Uterus (tissue), 4 donors: ENCODE results near the gene IARS2. TPM values are rescaled to one million over a fixed set of nuclear protein-coding genes. Genes with fewer than 3 reads are reported as not detected.
"Not testable (repeated sequence)": the region's sequence is repeated elsewhere in the genome, so short reads cannot be mapped to it uniquely, and the experiment has no call there.

Experiments
- DNase-seq, 2 donors: peaks; one replicate each; pipeline ENCODE4 v3.0.0-alpha.2; 2019 to 2020
- H3K27ac ChIP-seq, 2 donors: fragments of 200-600 bp; sonication (generic); 1 replicate in 1 of 2; 2 replicates in 1 of 2; pipeline ENCODE4 v1.5.1; 2016 to 2018
- H3K27me3 ChIP-seq, 2 donors: fragments of 200-600 bp; sonication (generic); one replicate each; pipeline ENCODE4 v1.5.1; 2018 to 2019; ENCODE audit warnings: control low read depth in 1 of 2
- H3K36me3 ChIP-seq, 2 donors: fragments of 200-600 bp; sonication (generic); one replicate each; pipeline ENCODE4 v1.5.1; 2019; ENCODE audit warnings: control low read depth in 1 of 2
- H3K4me1 ChIP-seq, 2 donors: fragments of 200-600 bp; sonication (generic); one replicate each; pipeline ENCODE4 v1.5.1; 2018 to 2019; ENCODE audit warnings: control low read depth in 1 of 2
- H3K4me3 ChIP-seq, 2 donors: fragments of 200-600 bp; sonication (generic); 1 replicate in 1 of 2; 2 replicates in 1 of 2; pipeline ENCODE4 v1.5.1; 2018 to 2019; ENCODE audit warnings: mild to moderate bottlenecking in 1 of 2
- H3K9me3 ChIP-seq, 2 donors: fragments of 200-600 bp; sonication (generic); one replicate each; pipeline ENCODE4 v1.5.1; 2019; ENCODE audit warnings: control low read depth in 1 of 2
- POLR2A ChIP-seq, 2 donors: fragments of 450-650 bp; IDR thresholded peaks; one replicate each; pipeline ENCODE4 v1.6.1; 2016; ENCODE audit warnings: antibody characterized with exemption in 2 of 2, mild to moderate bottlenecking in 1 of 2, moderate library complexity in 1 of 2
- intact Hi-C: fragments of 100-400 bp; cut with DNase I; formaldehyde crosslinking; loops from one replicate; pipeline ENCODE4 v1.15.1; 2023; ENCODE audit warnings: low total_unique reads
- total RNA-seq, 4 donors: library from RNA; depleted of rRNA in 3 of 4; stranded (reverse); fragments of >200 nt in 3 of 4; gene quantifications; one replicate each; pipeline versions ENCODE4 v1.1.0 to v1.2.4, GENCODE V29; 2014 to 2023
- TF ChIP-seq, protein P1 (sequence below), 4 experiments: fragments of 200-600 bp in 2 of 4; fragments of 450-650 bp in 2 of 4; sonication (generic) in 2 of 4; IDR thresholded peaks; one replicate each; pipeline ENCODE4 v1.5.1; 2016 to 2019; ENCODE audit warnings: antibody characterized with exemption in 4 of 4, mild to moderate bottlenecking in 2 of 4, moderate library complexity in 1 of 4
- donor health status: DM: yes; HTN: yes; CAD: no.

The IARS2 gene
- total RNA-seq, 4 donors from 2014 or later: 41.0 to 76.5 (median 49.8) TPM

DNA sequence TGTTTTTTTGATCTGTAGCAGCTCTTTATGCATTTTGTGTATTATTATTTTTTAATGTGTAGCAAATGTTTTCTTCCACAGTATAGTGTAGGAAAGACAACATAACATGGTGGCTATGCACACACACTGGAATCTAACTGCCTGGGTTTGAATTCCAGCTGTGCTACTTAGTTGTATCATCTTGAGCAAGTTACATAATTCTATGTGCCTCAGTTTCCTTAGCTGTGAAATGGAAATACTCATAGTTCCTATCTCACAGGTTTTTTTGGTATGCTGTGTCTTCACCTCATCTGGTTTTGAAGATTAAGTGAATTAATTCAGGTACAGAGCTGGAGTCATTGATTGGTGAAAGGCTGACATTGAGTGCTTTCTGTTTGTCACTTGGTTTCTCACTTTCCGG, 1.2 kb upstream of the IARS2 start:
- H3K27ac ChIP-seq: no peak overlapping the region
- no peaks in the 10 kb centered on the region for H3K36me3 ChIP-seq
- DNase-seq: no peak
- intact Hi-C loops: no loop called here
- no peak overlapping the region for H3K4me3 ChIP-seq
- no peaks in the 10 kb centered on the region for H3K27me3 ChIP-seq
- H3K9me3 ChIP-seq: no peaks in the 10 kb centered on the region
- peaks cover 0 to 8% of the 10 kb centered on the region in 2 donors for H3K4me1 ChIP-seq
- TF ChIP-seq, protein P1, sequence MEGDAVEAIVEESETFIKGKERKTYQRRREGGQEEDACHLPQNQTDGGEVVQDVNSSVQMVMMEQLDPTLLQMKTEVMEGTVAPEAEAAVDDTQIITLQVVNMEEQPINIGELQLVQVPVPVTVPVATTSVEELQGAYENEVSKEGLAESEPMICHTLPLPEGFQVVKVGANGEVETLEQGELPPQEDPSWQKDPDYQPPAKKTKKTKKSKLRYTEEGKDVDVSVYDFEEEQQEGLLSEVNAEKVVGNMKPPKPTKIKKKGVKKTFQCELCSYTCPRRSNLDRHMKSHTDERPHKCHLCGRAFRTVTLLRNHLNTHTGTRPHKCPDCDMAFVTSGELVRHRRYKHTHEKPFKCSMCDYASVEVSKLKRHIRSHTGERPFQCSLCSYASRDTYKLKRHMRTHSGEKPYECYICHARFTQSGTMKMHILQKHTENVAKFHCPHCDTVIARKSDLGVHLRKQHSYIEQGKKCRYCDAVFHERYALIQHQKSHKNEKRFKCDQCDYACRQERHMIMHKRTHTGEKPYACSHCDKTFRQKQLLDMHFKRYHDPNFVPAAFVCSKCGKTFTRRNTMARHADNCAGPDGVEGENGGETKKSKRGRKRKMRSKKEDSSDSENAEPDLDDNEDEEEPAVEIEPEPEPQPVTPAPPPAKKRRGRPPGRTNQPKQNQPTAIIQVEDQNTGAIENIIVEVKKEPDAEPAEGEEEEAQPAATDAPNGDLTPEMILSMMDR (IDR thresholded peaks at IDR 0.05): no peak
- TF ChIP-seq POLR2A (IDR thresholded peaks at IDR 0.05): no peak

DNA sequence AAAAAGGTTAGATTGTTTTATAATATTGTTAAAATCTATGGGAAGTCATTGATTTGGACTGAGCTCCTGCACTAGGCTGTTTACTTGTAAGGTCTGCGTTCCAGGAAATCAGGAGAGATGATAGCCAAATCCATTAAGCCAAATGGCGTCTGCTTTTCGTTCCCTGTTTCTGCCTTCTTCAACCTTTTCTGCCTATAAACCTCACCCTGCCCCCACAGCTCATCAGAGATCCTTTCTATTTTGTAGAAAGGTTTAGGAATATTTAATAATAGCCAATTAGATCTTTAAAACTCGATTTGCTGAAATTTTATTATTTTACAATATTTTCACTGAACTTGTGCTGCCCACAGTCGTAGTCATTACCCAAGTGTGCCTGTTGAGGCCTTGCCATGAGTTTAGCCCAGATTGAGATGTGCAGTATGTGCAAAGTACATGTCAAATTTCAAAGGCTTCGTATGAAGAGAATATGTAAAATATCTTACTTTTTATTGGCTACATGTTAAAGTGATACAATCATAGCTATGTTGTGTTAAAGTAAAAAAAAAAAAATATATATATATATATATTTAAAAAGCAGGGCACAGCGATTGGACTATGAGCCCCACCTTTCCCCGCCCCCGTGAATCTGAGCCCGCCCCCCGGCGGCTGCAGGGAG, 444 bp upstream of the IARS2 start:
- H3K36me3 ChIP-seq: no peaks in the 10 kb centered on the region
- TF ChIP-seq, protein P1 (IDR thresholded peaks at IDR 0.05): no peak
- TF ChIP-seq POLR2A (IDR thresholded peaks at IDR 0.05): no peak
- H3K27me3 ChIP-seq: no peaks in the 10 kb centered on the region
- H3K9me3 ChIP-seq: no peaks in the 10 kb centered on the region
- peaks cover 0 to 8% of the 10 kb centered on the region in 2 donors for H3K4me1 ChIP-seq
- peak overlapping the region; percentile 17 to 91 for H3K27ac ChIP-seq
- peak in 1 of 2 donors; percentile 85 for DNase-seq
- intact Hi-C loops: no loop called here
- peak overlapping the region; percentile 82 to 89 for H3K4me3 ChIP-seq

- TF ChIP-seq POLR2A (IDR thresholded peaks at IDR 0.05): no peak
- TF ChIP-seq, protein P1 (IDR thresholded peaks at IDR 0.05): no peak
- Histone ChIP-seq H3K4me3 (no peak overlapping the region), H3K4me1 (peaks cover 0 to 8% of the 10 kb centered on the region in 2 donors), H3K9me3 (no peaks in the 10 kb centered on the region), H3K36me3 (no peaks in the 10 kb centered on the region), H3K27me3 (no peaks in the 10 kb centered on the region), H3K27ac (no peak overlapping the region)
- intact Hi-C loops: no loop called here
- no peak for DNase-seq
Observed at GRCh38 chr1:220099826-220100225, 5.9 kb downstream of the IARS2 start.

DNA sequence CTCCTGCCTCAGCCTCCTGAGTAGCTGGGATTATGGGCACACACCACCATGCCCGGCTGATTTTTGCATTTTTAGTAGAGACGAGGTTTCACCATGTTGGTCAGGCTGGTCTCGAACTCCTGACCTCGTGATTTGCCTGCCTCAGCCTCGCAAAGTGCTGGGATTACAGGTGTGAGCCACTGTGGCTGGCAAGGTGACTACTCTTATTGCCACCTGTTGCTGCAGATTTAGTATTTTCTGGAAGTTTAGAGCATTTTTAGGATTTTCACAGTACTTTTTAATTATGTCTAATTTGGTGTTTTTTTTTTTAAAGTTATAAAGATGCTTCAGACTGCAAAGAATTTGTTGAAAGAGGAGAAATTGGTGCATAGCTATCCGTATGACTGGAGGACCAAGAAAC, 16.5 kb downstream of the IARS2 start:
- H3K9me3 ChIP-seq, H3K36me3 ChIP-seq, H3K4me3 ChIP-seq, H3K27me3 ChIP-seq, H3K27ac ChIP-seq, DNase-seq, intact Hi-C loops, H3K4me1 ChIP-seq: not testable (repeated sequence)

GRCh38 chr1:220112600-220112999, 18.7 kb downstream of the IARS2 start:
- DNase-seq, H3K4me1 ChIP-seq, H3K27me3 ChIP-seq, intact Hi-C loops, H3K9me3 ChIP-seq, H3K4me3 ChIP-seq, H3K27ac ChIP-seq, H3K36me3 ChIP-seq: not testable (repeated sequence)

- peaks cover 0 to 2% of the 10 kb centered on the region in 2 donors for H3K4me1 ChIP-seq
- no peak overlapping the region for H3K27ac ChIP-seq
- no peak overlapping the region for H3K4me3 ChIP-seq
- TF ChIP-seq, protein P1 (IDR thresholded peaks at IDR 0.05): peak in 1 of 4 experiments; percentile 11
- TF ChIP-seq POLR2A (IDR thresholded peaks at IDR 0.05): no peak
- no peaks in the 10 kb centered on the region for H3K36me3 ChIP-seq
- no peak for DNase-seq
- intact Hi-C loops: no loop called here
- H3K27me3 ChIP-seq: no peaks in the 10 kb centered on the region
- no peaks in the 10 kb centered on the region for H3K9me3 ChIP-seq
Observed at GRCh38 chr1:220113136-220113695, 19.3 kb downstream of the IARS2 start.
